Measurements from ENCODE around the gene SPON1. TPM values are rescaled to one million over a fixed set of nuclear protein-coding genes. Genes with fewer than 3 reads are reported as not detected.

The SPON1 gene
- total and polyA plus RNA-seq, 2 experiments from 2014 or later: 2.9 to 6.4 TPM

DNA sequence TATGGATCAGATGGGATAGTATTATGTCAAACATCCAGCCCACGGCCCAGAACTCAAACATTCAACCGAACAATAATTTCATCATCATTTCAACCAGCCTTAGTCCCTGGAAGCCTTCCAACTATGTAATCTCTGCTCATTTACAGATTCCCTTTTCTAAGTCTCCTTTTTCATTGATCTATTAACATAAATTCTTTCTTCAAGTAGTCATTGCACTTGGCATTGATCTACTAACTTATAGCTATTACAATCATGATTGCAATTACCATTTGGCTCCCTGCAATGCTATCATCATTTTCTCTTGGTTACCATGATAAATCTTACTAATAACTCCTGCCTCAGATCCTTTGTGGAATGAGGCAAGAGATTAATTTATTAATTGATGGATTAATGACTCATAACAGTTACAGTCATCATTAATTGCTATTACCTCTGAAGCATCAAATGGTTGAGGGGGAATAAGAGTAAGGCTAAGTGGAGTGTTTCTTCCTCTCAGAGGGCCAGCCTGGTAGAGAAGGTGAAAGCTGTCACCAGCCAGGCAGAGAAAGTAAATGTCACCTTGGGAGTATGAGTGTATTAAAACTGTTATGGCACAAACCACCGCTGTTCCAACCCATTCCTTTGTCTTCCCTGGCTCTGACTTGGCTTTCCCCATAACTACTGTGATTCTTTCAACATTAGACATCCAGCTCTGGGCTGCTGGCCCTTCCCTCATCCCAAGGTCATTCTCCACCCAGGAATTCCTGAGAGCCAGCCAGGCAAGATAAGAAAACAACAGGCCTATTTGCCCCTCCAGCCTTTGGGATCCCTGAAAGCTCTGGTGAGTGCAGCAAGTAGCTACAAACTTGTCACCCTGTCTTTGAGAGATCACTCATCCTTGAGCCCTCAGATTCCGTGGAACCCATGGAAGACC, 221.8 kb downstream of the SPON1 start:
- no peaks in the 10 kb centered on the region for H3K9me3 Mint-ChIP-seq
- Histone ChIP-seq H3K4me2 (no peak overlapping the region), H3K4me1 (ENCODE audit: insufficient read depth) (peaks cover 12% of the 10 kb centered on the region), H3K27me3 (ENCODE audit: insufficient read depth) (no peaks in the 10 kb centered on the region), H3K36me3 (ENCODE audit: insufficient read depth) (no peaks in the 10 kb centered on the region), H2AFZ (no peak overlapping the region), H4K20me1 (replicated peaks; ENCODE audit: insufficient read depth) (no peaks in the 10 kb centered on the region), H3F3A (replicated peaks; ENCODE audit: low read depth) (no peaks in the 10 kb centered on the region), H3K4me3 (no peak overlapping the region), H3K79me2 (replicated peaks; ENCODE audit: insufficient read depth) (no peaks in the 10 kb centered on the region), H3K9me2 (ENCODE audit: insufficient read depth) (no peaks in the 10 kb centered on the region), H3K27ac (ENCODE audit: low read depth) (no peak overlapping the region)
- DNase-seq (ENCODE audit: low spot score) (no peak), ATAC-seq (no peak)
- peaks cover 5% of the 10 kb centered on the region for H3K27me3 Mint-ChIP-seq (ENCODE audit: insufficient read depth, low read depth, poor library complexity)
- H3K36me3 Mint-ChIP-seq (ENCODE audit: low read depth): no peaks in the 10 kb centered on the region
- no peak for TF ChIP-seq STAT1 (IDR thresholded peaks at IDR 0.05; ENCODE audit: unreplicated experiment)
- no peak for TF ChIP-seq EZH2phosphoT487 (IDR thresholded peaks at IDR 0.05; ENCODE audit: unreplicated experiment)
- TF ChIP-seq CREB1 (CRISPR knock-in tag; IDR thresholded peaks at IDR 0.05; ENCODE audit: low read depth): no peak
- no peak for TF ChIP-seq ZNF114 (CRISPR knock-in tag; IDR thresholded peaks at IDR 0.05)
- TF ChIP-seq, protein P1, sequence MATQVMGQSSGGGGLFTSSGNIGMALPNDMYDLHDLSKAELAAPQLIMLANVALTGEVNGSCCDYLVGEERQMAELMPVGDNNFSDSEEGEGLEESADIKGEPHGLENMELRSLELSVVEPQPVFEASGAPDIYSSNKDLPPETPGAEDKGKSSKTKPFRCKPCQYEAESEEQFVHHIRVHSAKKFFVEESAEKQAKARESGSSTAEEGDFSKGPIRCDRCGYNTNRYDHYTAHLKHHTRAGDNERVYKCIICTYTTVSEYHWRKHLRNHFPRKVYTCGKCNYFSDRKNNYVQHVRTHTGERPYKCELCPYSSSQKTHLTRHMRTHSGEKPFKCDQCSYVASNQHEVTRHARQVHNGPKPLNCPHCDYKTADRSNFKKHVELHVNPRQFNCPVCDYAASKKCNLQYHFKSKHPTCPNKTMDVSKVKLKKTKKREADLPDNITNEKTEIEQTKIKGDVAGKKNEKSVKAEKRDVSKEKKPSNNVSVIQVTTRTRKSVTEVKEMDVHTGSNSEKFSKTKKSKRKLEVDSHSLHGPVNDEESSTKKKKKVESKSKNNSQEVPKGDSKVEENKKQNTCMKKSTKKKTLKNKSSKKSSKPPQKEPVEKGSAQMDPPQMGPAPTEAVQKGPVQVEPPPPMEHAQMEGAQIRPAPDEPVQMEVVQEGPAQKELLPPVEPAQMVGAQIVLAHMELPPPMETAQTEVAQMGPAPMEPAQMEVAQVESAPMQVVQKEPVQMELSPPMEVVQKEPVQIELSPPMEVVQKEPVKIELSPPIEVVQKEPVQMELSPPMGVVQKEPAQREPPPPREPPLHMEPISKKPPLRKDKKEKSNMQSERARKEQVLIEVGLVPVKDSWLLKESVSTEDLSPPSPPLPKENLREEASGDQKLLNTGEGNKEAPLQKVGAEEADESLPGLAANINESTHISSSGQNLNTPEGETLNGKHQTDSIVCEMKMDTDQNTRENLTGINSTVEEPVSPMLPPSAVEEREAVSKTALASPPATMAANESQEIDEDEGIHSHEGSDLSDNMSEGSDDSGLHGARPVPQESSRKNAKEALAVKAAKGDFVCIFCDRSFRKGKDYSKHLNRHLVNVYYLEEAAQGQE (IDR thresholded peaks at IDR 0.05; ENCODE audit: unreplicated experiment): no peak
- no peak for TF ChIP-seq NANOG (IDR thresholded peaks at IDR 0.05; ENCODE audit: borderline replicate concordance)
- TF ChIP-seq, protein P2, sequence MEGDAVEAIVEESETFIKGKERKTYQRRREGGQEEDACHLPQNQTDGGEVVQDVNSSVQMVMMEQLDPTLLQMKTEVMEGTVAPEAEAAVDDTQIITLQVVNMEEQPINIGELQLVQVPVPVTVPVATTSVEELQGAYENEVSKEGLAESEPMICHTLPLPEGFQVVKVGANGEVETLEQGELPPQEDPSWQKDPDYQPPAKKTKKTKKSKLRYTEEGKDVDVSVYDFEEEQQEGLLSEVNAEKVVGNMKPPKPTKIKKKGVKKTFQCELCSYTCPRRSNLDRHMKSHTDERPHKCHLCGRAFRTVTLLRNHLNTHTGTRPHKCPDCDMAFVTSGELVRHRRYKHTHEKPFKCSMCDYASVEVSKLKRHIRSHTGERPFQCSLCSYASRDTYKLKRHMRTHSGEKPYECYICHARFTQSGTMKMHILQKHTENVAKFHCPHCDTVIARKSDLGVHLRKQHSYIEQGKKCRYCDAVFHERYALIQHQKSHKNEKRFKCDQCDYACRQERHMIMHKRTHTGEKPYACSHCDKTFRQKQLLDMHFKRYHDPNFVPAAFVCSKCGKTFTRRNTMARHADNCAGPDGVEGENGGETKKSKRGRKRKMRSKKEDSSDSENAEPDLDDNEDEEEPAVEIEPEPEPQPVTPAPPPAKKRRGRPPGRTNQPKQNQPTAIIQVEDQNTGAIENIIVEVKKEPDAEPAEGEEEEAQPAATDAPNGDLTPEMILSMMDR (conservative IDR thresholded peaks at IDR 0.05; ENCODE audit: low read depth in 2 of 2): no peak
- TF ChIP-seq ZNF331 (CRISPR knock-in tag; IDR thresholded peaks at IDR 0.05; ENCODE audit: low read depth): no peak
- no peak for TF ChIP-seq EZH2 (IDR thresholded peaks at IDR 0.05; ENCODE audit: low read depth, unreplicated experiment)
- TF ChIP-seq ETS1 (IDR thresholded peaks at IDR 0.05): no peak
- TF ChIP-seq JUNB (IDR thresholded peaks at IDR 0.05; ENCODE audit: unreplicated experiment): no peak
- no peak for TF ChIP-seq ZNF462 (CRISPR knock-in tag; IDR thresholded peaks at IDR 0.05)
- no peak for TF ChIP-seq POLR2AphosphoS5 (IDR thresholded peaks at IDR 0.05; ENCODE audit: low read depth)
- H3K4me3 Mint-ChIP-seq: no peak overlapping the region
- no peak overlapping the region for H3K27ac Mint-ChIP-seq
- peaks cover 13% of the 10 kb centered on the region for H3K4me1 Mint-ChIP-seq
